ENCODE results near the gene RAP1GAP. TPM values are rescaled to one million over a fixed set of nuclear protein-coding genes. Genes with fewer than 3 reads are reported as not detected.
"Not testable (repeated sequence)": the region's sequence is repeated elsewhere in the genome, so short reads cannot be mapped to it uniquely, and the experiment has no call there.

Gene RAP1GAP
- total and polyA plus RNA-seq, 4 donors = 8.6 to 23.1 (median 11.3) TPM

DNA sequence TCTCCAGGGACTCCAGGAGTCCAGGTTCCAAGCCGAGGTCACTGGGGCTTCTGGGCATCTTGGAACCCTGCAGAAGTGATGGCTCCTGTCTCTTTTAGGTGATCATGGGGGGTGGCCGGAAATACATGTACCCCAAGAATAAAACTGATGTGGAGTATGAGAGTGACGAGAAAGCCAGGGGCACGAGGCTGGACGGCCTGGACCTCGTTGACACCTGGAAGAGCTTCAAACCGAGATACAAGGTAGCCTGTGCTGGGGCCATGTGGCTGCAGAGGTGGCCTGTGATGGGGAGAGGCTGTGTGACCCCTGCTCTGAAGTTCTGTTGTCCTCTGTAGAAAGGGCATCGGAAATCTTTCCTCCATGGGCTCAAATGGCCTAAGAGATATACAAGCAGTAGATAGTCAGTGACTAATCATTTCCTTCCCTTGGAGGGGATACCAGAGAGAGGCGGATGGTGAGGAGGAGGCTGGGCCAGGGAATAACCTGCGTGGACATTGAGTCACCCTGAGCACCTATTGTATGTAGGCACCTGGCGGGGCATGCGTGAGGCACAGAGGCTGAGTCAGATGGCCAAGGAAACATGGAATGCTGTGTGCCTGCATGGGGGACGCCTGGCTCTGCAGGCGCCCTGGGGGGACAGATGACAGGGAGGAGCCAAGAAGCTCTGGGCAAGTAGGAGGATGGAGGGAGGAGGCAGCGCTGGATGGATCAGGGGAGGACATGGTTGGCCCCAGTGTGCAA, 101.0 kb downstream of the RAP1GAP start:
- DNase-seq (ENCODE audit: low spot score) = no peak
- Histone ChIP-seq H3K4me1 (ENCODE audit: control insufficient read depth in 4 of 4, insufficient read depth in 4 of 4, low read length in 3 of 4) (peaks cover 8 to 21% (median 11%) of the 10 kb centered on the region in 4 donors), H3K4me3 (ENCODE audit: low read depth in 1 of 3, low read length in 3 of 3) (no peak overlapping the region), H3K9me3 (ENCODE audit: control insufficient read depth in 4 of 4, low read length in 3 of 4) (no peaks in the 10 kb centered on the region), H3K27ac (ENCODE audit: low read depth in 1 of 2, low read length in 2 of 2) (no peak overlapping the region), H3K36me3 (ENCODE audit: control insufficient read depth in 4 of 4, insufficient read depth in 3 of 4, low read depth in 1 of 4, low read length in 3 of 4) (peaks cover 0 to 16% (median 9%) of the 10 kb centered on the region in 4 donors), H3K27me3 (ENCODE audit: control insufficient read depth in 4 of 4, insufficient read depth in 4 of 4, low read length in 3 of 4) (no peaks in the 10 kb centered on the region), H3K9ac (ENCODE audit: low read depth in 1 of 2, low read length in 2 of 2) (no peak overlapping the region)
- 94% methylated on average over 15 of the region's 15 CpGs for WGBS
- TF ChIP-seq NR2F2 (IDR thresholded peaks at IDR 0.05) (peak; percentile 28), GABPA (IDR thresholded peaks at IDR 0.05 in 1 of 2, conservative IDR thresholded peaks at IDR 0.05 in 1 of 2) (no peak), EGR1 (IDR thresholded peaks at IDR 0.05; ENCODE audit: low read depth in 2 of 2) (no peak), YY1 (IDR thresholded peaks at IDR 0.05) (no peak)

DNA sequence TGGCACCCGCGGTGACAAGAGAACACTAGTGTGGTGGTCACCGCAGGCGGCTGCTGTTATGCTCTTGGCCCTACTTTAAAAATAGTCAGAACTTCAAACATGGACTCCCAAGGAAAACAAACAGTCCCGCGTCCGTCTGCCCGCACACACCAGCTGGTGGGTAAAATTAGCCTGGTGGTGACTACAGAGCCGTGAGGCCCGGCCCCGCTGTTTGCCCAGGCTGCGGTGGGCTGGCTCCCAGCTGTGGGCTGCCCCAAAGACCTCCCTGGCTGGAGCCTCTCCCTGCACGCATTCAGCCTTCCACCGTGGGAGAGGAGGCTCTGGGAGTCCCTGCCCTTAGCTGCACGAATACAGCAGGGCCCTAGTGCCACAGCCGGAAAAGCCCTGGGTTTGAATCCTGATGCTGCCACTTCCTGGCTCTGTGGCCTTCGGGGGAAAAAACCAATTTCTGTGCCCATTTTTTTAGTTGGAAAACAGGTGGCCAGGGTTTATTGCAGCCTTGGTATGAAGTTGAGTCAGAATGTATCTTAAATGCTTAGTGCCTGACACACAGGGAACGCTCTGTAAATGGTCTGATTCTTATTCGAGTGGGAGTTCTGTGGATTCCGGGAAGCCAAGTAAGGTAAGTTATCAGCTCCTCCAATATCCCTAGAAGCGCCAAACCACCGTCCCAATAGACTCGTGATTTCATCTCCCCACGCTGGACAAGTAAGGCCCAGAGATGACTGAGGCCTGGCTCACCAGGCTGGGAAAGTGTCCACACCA, 101.7 kb downstream of the RAP1GAP start:
- Histone ChIP-seq H3K36me3 (ENCODE audit: control insufficient read depth in 4 of 4, insufficient read depth in 3 of 4, low read depth in 1 of 4, low read length in 3 of 4) (peaks cover 0 to 21% (median 10%) of the 10 kb centered on the region in 4 donors), H3K9ac (ENCODE audit: low read depth in 1 of 2, low read length in 2 of 2) (no peak overlapping the region), H3K4me1 (ENCODE audit: control insufficient read depth in 4 of 4, insufficient read depth in 4 of 4, low read length in 3 of 4) (peaks cover 8 to 21% (median 11%) of the 10 kb centered on the region in 4 donors), H3K9me3 (ENCODE audit: control insufficient read depth in 4 of 4, low read length in 3 of 4) (no peaks in the 10 kb centered on the region), H3K27ac (ENCODE audit: low read depth in 1 of 2, low read length in 2 of 2) (no peak overlapping the region), H3K4me3 (ENCODE audit: low read depth in 1 of 3, low read length in 3 of 3) (no peak overlapping the region), H3K27me3 (ENCODE audit: control insufficient read depth in 4 of 4, insufficient read depth in 4 of 4, low read length in 3 of 4) (no peaks in the 10 kb centered on the region)
- no peak for DNase-seq (ENCODE audit: low spot score)
- TF ChIP-seq TAF1 (conservative IDR thresholded peaks at IDR 0.05) = no peak
- TF ChIP-seq HNF4A (conservative IDR thresholded peaks at IDR 0.05) = no peak
- no peak for TF ChIP-seq JUND (IDR thresholded peaks at IDR 0.05)
- TF ChIP-seq, protein P1, sequence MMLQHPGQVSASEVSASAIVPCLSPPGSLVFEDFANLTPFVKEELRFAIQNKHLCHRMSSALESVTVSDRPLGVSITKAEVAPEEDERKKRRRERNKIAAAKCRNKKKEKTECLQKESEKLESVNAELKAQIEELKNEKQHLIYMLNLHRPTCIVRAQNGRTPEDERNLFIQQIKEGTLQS (IDR thresholded peaks at IDR 0.05) = no peak
- TF ChIP-seq, protein P2, sequence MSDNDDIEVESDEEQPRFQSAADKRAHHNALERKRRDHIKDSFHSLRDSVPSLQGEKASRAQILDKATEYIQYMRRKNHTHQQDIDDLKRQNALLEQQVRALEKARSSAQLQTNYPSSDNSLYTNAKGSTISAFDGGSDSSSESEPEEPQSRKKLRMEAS (IDR thresholded peaks at IDR 0.05) = no peak
- 92% methylated on average over 24 of the region's 24 CpGs for WGBS

DNA sequence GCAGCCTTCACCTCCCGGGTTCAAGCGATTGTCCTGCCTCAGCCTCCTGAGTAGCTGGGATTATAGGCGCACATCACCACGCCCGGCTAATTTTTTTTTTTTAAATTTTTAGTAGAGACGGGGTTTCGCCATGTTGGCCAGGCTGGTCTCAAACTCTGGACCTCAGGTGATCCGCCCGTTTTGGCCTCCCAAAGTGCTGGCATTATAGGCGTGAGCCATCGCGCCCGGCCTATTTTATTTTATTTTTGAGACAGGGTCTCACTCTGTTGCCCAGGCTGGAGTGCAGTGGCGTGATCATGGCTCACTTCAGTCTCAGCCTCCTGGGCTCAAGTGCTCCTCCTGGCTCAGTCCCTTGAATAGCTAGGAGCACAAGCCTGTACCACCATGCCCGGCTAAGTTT, 102.8 kb downstream of the RAP1GAP start:
- peaks cover 8 to 21% (median 11%) of the 10 kb centered on the region in 4 donors for H3K4me1 ChIP-seq (ENCODE audit: control insufficient read depth in 4 of 4, insufficient read depth in 4 of 4, low read length in 3 of 4)
- not testable (repeated sequence) for H3K9ac ChIP-seq (ENCODE audit: low read depth in 1 of 2, low read length in 2 of 2); H3K4me3 ChIP-seq (ENCODE audit: low read depth in 1 of 3, low read length in 3 of 3); H3K27ac ChIP-seq (ENCODE audit: low read depth in 1 of 2, low read length in 2 of 2); H3K27me3 ChIP-seq (ENCODE audit: control insufficient read depth in 4 of 4, insufficient read depth in 4 of 4, low read length in 3 of 4); H3K9me3 ChIP-seq (ENCODE audit: control insufficient read depth in 4 of 4, low read length in 3 of 4); DNase-seq (ENCODE audit: low spot score)
- H3K36me3 ChIP-seq (ENCODE audit: control insufficient read depth in 4 of 4, insufficient read depth in 3 of 4, low read depth in 1 of 4, low read length in 3 of 4) = peaks cover 0 to 26% (median 12%) of the 10 kb centered on the region in 4 donors
- 96% methylated on average over 15 of the region's 15 CpGs for WGBS

DNA sequence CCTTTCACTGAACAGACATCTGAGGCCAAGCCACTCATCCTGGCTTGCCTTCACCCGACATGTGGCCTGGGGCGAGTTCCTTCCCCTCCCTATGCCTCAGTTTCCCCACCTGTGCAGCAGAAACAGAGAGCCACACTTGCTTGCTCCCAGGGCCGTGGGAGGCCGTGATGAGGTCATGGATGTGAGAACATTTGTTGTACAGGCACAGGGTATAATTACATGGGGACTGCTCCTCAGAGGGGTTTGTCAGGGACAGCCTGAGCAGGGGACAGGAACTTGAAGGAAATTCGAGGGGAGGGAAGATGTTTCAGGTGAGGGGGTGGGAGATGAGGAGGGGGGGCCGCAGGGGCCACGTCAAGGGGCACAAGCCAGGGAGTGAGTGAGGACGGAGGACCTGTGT, 103.9 kb downstream of the RAP1GAP start:
- Histone ChIP-seq H3K4me1 (ENCODE audit: control insufficient read depth in 4 of 4, insufficient read depth in 4 of 4, low read length in 3 of 4) (peaks cover 8 to 16% (median 10%) of the 10 kb centered on the region in 4 donors), H3K4me3 (ENCODE audit: low read depth in 1 of 3, low read length in 3 of 3) (no peak overlapping the region), H3K36me3 (ENCODE audit: control insufficient read depth in 4 of 4, insufficient read depth in 3 of 4, low read depth in 1 of 4, low read length in 3 of 4) (peaks cover 0 to 26% (median 14%) of the 10 kb centered on the region in 4 donors), H3K27me3 (ENCODE audit: control insufficient read depth in 4 of 4, insufficient read depth in 4 of 4, low read length in 3 of 4) (no peaks in the 10 kb centered on the region), H3K9ac (ENCODE audit: low read depth in 1 of 2, low read length in 2 of 2) (no peak overlapping the region), H3K27ac (ENCODE audit: low read depth in 1 of 2, low read length in 2 of 2) (no peak overlapping the region), H3K9me3 (ENCODE audit: control insufficient read depth in 4 of 4, low read length in 3 of 4) (no peaks in the 10 kb centered on the region)
- 77% methylated on average over 8 of the region's 8 CpGs for whole genome bisulfite sequencing
- DNase-seq (ENCODE audit: low spot score) = no peak
- TF ChIP-seq, protein P1 (IDR thresholded peaks at IDR 0.05) = no peak
- no peak for TF ChIP-seq RAD21 (IDR thresholded peaks at IDR 0.05)
- no peak for TF ChIP-seq FOXA1 (IDR thresholded peaks at IDR 0.05)
- no peak for TF ChIP-seq GABPA (IDR thresholded peaks at IDR 0.05 in 1 of 2, conservative IDR thresholded peaks at IDR 0.05 in 1 of 2)
- TF ChIP-seq YY1 (IDR thresholded peaks at IDR 0.05) = no peak
- TF ChIP-seq, protein P2 (IDR thresholded peaks at IDR 0.05) = no peak
- TF ChIP-seq FOXA2 (IDR thresholded peaks at IDR 0.05) = no peak
- TF ChIP-seq EGR1 (IDR thresholded peaks at IDR 0.05; ENCODE audit: low read depth in 2 of 2) = no peak
- TF ChIP-seq NR2F2 (IDR thresholded peaks at IDR 0.05) = no peak
- TF ChIP-seq, protein P3, sequence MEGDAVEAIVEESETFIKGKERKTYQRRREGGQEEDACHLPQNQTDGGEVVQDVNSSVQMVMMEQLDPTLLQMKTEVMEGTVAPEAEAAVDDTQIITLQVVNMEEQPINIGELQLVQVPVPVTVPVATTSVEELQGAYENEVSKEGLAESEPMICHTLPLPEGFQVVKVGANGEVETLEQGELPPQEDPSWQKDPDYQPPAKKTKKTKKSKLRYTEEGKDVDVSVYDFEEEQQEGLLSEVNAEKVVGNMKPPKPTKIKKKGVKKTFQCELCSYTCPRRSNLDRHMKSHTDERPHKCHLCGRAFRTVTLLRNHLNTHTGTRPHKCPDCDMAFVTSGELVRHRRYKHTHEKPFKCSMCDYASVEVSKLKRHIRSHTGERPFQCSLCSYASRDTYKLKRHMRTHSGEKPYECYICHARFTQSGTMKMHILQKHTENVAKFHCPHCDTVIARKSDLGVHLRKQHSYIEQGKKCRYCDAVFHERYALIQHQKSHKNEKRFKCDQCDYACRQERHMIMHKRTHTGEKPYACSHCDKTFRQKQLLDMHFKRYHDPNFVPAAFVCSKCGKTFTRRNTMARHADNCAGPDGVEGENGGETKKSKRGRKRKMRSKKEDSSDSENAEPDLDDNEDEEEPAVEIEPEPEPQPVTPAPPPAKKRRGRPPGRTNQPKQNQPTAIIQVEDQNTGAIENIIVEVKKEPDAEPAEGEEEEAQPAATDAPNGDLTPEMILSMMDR (IDR thresholded peaks at IDR 0.05; ENCODE audit: low read depth, low read length, missing input control) = no peak
- TF ChIP-seq, protein P4, sequence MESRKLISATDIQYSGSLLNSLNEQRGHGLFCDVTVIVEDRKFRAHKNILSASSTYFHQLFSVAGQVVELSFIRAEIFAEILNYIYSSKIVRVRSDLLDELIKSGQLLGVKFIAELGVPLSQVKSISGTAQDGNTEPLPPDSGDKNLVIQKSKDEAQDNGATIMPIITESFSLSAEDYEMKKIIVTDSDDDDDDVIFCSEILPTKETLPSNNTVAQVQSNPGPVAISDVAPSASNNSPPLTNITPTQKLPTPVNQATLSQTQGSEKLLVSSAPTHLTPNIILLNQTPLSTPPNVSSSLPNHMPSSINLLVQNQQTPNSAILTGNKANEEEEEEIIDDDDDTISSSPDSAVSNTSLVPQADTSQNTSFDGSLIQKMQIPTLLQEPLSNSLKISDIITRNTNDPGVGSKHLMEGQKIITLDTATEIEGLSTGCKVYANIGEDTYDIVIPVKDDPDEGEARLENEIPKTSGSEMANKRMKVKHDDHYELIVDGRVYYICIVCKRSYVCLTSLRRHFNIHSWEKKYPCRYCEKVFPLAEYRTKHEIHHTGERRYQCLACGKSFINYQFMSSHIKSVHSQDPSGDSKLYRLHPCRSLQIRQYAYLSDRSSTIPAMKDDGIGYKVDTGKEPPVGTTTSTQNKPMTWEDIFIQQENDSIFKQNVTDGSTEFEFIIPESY (IDR thresholded peaks at IDR 0.05) = no peak
- TF ChIP-seq TAF1 (conservative IDR thresholded peaks at IDR 0.05) = no peak

Measured in liver (tissue), 9 donors.